Stimulated activated CD4-positive, alpha-beta T cell treated with anti-CD3 and anti-CD28 coated beads, TNF-alpha, amount 100 ng/mL, for 48 hours (primary cell): ENCODE measurements around the gene CAPZB.

Experiments used
- DNase-seq, 3 donors: peaks; one replicate each; pipeline ENCODE4 v3.0.0-alpha.2; 2020; ENCODE audit warnings: low read depth in 3 of 3

CAPZB gene

GRCh38 chr1:19468397-19468956, 16.9 kb downstream of the CAPZB start:
- DNase-seq, result no peak

DNA sequence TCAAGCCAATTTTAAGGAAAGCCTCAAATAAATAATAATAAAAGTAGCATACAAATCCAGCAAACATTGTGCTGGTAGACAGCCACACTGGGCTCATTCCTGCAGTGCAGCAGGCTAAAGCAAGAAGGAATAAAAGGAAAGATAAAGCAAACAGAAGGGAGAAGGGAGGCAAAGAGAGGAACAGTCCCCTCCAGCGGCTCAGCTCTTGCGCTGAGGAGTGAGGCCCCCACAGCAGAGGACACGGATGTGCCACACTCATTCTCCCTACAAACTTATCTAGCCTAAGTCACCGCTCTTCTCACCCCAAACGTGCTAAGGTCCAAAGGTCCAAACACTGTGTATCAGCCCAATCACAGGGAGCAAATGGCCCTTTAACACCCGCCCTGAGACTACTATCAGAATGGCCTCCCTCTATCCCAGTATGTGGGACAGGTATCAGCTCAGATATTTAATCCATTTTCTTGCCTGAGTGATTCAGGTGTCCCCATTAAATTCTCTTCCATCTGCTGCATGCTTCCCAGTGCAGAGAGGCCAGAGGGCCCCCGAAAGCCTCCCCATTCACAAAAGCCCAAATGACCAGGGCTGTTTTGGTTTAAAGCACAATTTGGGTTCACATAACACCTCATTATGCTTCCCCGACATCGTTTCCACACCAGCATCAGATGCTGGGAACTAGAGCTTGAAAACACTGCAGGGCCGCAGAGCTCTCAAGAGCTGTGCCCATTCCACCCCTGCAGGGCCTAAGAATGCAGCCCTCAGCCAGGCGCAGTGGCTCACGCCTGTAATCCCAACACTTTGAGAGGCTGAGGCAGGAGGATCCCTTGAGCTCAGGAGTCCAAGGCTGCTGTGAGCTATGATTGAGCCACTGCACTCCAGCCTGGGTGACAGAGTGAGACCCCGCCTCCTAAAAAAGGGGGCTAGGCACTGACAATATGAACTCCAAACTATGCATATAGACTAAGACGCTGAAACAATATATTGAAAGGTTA, 17.8 kb downstream of the CAPZB start:
- no peak for DNase-seq

DNA sequence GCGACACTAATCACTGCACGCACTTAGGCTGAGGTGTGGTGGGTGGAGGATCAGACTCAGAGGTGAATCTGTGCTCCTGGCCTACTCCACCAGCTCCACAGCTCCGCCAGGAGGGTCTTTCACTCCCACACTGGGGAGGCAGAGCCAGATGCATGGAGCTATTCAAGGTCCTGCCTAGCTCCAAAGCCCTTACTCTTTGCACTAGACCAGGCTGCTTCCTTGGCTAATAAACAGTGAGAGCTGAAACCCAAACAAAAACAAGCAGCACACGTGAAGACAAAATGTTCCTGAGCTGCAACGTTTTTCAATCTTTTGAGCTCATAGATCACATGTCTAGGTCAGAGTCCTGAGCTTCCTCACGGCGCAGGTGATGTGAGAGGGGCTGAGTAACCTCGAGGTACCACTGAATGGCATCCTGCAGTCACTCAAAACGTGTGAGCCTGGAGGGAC, 19.2 kb downstream of the CAPZB start:
- no peak for DNase-seq

GRCh38 chr1:19465650-19466049, 19.7 kb downstream of the CAPZB start:
- DNase-seq, result no peak

- DNase-seq, result no peak
These were observed 20.2 kb downstream of the CAPZB start for GRCh38 chr1:19465123-19465522.

DNA sequence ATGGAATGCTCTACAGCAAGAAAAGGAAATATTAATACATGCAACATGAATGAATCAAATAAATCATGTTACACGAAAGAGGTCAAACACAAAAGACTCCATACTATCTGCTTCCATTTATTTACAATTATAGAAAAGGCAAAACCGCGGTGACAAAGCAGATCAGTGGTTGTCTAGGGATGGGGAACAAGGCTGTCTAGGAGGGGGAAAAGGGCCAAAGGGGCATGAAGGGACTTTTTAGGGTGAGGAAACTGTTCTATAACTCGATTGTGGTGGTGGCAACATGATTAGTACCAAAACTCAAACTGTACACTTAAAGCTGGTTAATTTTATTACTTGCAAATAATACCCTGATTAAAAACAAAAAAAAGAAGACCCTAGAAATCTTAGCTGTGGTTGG, 20.6 kb downstream of the CAPZB start:
- no peak for DNase-seq

GRCh38 chr1:19463504-19463803, 21.9 kb downstream of the CAPZB start:
- no peak for DNase-seq

DNA sequence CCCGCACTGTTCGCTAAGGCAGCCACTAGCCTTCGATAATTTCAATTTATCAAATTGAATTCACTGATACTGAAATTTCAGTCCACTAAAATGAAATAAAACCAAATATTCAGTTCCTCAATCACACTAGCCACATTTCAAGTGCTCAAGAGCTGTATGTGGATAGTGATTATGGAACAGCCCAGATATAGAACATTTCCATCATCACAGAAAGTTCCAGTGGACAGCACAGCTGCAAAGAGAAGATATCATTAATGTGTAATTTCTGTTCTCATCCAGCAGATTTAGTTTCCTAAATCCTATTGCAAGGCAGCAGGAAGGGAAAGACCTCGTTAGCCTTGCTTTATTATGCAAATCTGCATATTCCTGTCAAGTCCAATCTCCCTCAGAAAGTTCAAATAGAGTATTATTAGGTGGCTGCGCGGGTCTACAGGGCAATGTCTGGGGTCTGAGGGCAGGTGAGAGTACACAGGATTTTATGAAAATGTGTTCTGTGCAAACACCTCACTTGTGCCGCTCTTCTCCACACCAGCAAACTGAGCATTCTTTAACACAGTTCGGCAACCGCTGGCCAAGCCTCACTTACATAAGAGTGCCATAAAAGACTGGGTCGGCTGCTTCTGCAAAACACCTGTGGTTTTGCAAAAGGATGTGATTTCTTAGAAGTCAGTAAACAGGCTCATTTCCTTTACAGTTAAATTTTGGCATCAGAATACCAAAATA, 22.4 kb downstream of the CAPZB start:
- DNase-seq, result no peak

DNA sequence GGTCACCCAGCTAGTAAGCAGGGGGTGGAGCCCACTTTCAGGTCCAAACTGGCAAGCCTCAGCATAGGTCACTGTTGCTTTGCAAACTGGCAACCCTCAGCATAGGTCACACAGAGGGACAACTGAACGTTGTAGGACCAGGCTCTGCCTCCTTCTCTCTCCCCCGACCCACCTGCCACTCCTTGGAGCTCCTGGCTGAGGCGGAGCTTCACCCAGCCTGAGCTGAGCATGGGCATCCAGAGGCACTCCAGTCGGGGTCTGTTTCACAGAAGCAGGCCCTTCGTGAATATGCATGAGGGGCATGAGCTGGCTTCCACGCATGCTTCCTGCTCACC, 24.2 kb downstream of the CAPZB start:
- no peak for DNase-seq

DNA sequence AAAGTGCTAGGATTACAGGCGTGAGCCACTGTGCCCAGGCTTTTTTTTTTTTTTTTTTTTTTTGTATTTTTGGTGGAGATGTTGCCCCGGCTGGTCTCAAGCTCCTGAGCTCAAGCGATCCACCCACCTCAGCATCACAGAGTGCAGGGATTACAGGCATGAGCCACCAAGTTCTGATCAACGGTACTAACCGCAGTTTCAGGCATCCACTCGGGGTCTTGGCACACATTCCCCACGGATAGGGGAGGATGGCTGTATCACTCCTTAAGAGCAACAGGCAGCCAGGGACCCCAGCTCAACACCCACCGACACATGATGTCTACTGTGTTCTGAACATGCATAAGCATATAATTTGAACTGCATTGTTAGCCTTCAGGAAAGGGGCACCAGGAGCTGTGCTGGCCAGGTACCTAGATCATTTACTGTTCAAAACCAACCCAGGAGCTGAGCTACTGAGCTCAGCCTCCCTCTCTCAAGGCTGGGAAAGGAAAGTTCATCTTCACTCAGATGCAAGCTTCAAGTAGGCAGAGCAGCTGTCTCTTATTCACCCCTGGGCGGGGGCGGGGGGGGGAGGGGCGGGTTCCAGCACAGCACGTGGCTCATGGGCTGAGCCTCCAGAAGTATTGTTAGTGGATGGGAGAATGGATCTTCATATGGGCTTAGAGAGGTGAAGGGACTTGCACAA, 24.7 kb downstream of the CAPZB start:
- DNase-seq, result no peak

- DNase-seq, result no peak
These were observed 26.4 kb downstream of the CAPZB start for GRCh38 chr1:19458815-19459417.

DNA sequence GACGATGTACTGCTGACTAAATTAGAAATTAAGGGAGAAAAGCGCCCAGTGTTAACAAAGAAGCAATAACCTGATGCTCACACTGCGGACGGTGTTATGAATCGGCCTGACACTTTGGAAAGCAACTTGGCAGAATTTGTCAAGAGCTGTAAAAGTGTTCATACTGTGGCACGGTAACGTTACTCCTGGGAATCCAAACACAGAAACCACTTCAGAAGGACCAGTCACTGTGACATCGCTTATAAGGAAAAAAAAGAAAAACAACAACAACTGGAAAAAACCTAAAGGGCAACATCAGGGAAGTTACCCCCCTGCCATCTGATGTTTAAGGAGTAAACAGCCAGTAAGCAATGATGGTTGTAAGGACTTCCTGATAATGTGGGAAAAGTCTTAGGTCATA, 27.7 kb downstream of the CAPZB start:
- no peak for DNase-seq

GRCh38 chr1:19456968-19457441, 28.3 kb downstream of the CAPZB start:
- DNase-seq, result no peak

GRCh38 chr1:19455353-19455752, 30.0 kb downstream of the CAPZB start:
- DNase-seq, result no peak

GRCh38 chr1:19454265-19455146, 30.8 kb downstream of the CAPZB start:
- DNase-seq, result no peak

DNA sequence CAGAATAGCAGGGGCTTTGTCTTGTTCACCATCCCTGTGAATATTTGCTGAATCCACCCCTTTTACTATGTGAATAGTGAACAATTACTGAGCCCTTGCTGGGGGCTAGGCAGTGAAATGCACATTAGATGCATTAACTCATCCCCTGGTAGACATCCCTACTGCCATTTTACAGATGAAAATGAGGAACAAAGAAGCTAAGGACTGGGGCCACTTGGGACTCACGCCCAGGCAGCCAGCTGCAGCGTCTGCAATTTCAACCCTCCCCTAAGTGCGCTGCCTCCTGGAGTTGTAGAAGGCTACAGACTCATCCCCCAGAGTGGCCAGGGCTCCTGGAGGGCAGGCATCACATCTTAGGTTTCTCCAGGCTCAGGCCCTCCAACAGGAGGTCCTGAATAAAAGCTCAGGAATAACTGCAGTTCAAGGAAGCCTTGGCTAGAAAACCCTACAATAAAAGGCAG, 31.6 kb downstream of the CAPZB start:
- no peak for DNase-seq

DNA sequence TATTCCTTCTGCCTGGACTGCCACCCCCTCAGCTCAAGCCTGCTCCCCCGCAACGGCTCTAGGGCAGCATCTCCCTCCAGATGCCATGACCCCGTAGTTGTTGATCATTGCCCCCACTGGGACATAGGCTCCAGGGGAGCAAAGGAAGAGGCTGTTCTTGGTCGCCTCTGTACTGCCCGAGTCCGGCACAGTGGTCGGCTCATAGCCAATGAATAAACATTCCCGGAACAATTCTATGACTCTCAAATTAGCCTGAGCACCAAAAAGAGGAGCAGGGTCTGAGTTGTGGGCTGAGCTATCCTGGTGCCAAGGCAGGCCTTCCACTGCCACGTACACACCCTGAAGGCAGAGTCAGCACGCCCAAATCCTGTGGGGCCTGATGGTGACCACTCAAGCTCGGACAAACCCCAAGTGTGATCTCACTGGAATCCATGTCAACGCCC, 33.1 kb downstream of the CAPZB start:
- no peak for DNase-seq

DNA sequence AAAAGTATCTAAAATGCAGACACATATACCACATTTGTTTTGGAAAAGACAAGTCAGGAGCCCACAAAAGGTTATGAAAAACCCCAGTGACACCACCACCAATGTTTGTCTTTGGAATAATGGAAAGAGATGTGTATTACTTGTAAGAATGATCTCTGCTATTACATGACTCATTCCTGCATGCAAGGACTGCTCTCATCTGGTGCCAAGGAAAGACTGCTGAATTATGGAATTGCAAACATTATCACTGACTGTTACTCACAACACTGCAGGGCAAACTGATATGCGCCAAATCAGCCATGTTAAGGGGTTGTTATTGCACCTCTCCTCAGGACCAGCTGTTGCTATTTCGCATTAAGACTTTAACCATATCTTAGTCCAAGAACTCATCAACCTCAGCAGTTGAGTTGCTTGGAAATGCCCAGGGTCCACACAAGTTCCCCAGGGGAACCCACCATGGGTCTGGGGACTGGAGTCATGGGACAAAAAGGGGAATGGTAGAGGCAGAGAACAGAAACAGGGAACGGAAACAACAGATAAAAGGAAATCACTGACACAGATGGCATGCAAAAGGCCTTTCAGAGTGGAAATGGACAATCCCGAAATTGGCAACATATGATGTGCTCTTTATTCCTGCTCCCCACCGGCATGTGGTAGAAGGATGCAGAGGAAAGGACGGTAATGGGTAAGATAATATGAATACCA, 34.4 kb downstream of the CAPZB start:
- no peak for DNase-seq

- DNase-seq, result no peak
These were observed 35.7 kb downstream of the CAPZB start for GRCh38 chr1:19449454-19450228.
